IMR-90 (cell line): ENCODE measurements around the gene OPN1SW. TPM values are rescaled to one million over a fixed set of nuclear protein-coding genes. Genes with fewer than 3 reads are reported as not detected.

ENCODE experiments used
- ATAC-seq: fragments of 200-7000 bp; cut with Tn5 transposase; 2 replicates; pipeline ENCODE4 v1.9.1; 2020; ENCODE audit warnings: low read depth, mild to moderate bottlenecking, moderate library complexity
- BruUV-seq: library from RNA; stranded (reverse); fragments of 400-500 nt; replicated peaks from 2 replicates; lab custom pipeline; 2021; lab: Mats Ljungman, UMichigan
- CTCF ChIA-PET: fragments of 300-600 bp; formaldehyde crosslinking; extraction: SDS; loops from one replicate; lab custom pipeline; 2021; ENCODE audit warnings: antibody characterized with exemption; lab: Yijun Ruan, JAX
- POLR2A ChIA-PET: fragments of 300-600 bp; sonication (Branson Sonifier 250); formaldehyde crosslinking; loops from one replicate; lab custom pipeline; 2022; ENCODE audit warnings: antibody characterized with exemption; ENCODE audit not compliant: unreplicated experiment; lab: Charles Lee
- DNase-seq: peaks from one replicate; pipeline ENCODE4 v3.0.0; 2013
- H2AFZ ChIP-seq: replicated peaks from 2 replicates; pipeline ENCODE3; 2013; ENCODE audit warnings: low read length, mild to moderate bottlenecking; ENCODE audit not compliant: poor library complexity
- H2AK5ac ChIP-seq: 2 replicates; pipeline ENCODE4 v1.6.1; 2013; ENCODE audit warnings: low read depth, low read length, inconsistent platforms
- H2AK9ac ChIP-seq: replicated peaks from 2 replicates; pipeline ENCODE3; 2013; ENCODE audit warnings: mild to moderate bottlenecking, low read depth, low read length, moderate library complexity; ENCODE audit not compliant: poor library complexity
- H2BK120ac ChIP-seq: 2 replicates; pipeline ENCODE4 v1.6.1; 2013; ENCODE audit warnings: low read depth, low read length, inconsistent platforms
- H2BK15ac ChIP-seq: 3 replicates; pipeline ENCODE4 v1.6.1; 2013; ENCODE audit warnings: low read depth, low read length, inconsistent platforms
- H2BK20ac ChIP-seq: 2 replicates; pipeline ENCODE4 v1.6.1; 2013; ENCODE audit warnings: low read depth, mild to moderate bottlenecking, inconsistent platforms, low read length, moderate library complexity
- H2BK5ac ChIP-seq: 2 replicates; pipeline ENCODE4 v1.6.1; 2013; ENCODE audit warnings: mild to moderate bottlenecking, low read depth, low read length, inconsistent platforms; ENCODE audit not compliant: poor library complexity, severe bottlenecking
- H3K14ac ChIP-seq: replicated peaks from 2 replicates; pipeline ENCODE4 v1.6.1; 2013; ENCODE audit warnings: low read depth, low read length, inconsistent platforms
- H3K18ac ChIP-seq: 2 replicates; pipeline ENCODE4 v1.6.1; 2013; ENCODE audit warnings: low read depth, low read length, control low read depth
- H3K23ac ChIP-seq: 2 replicates; pipeline ENCODE4 v1.6.1; 2013; ENCODE audit warnings: low read depth, low read length, inconsistent platforms
- H3K27ac ChIP-seq: 2 replicates; pipeline ENCODE4 v1.5.1; 2013; ENCODE audit warnings: mild to moderate bottlenecking, control low read depth, low read length; ENCODE audit not compliant: insufficient read depth
- H3K27me3 ChIP-seq: 2 replicates; pipeline ENCODE4 v1.6.1; 2013; ENCODE audit warnings: low read length; ENCODE audit not compliant: control insufficient read depth, insufficient read depth
- H3K36me3 ChIP-seq: 2 replicates; pipeline ENCODE4 v1.6.1; 2013; ENCODE audit warnings: low read length, mixed read lengths; ENCODE audit not compliant: control insufficient read depth, insufficient read depth
- H3K4ac ChIP-seq: 2 replicates; pipeline ENCODE4 v1.6.1; 2013; ENCODE audit warnings: low read depth, low read length, inconsistent platforms
- H3K4me1 ChIP-seq: 2 replicates; pipeline ENCODE4 v1.6.1; 2013; ENCODE audit warnings: low read length, mixed read lengths; ENCODE audit not compliant: control insufficient read depth, insufficient read depth
- H3K4me2 ChIP-seq: 2 replicates; pipeline ENCODE4 v1.6.1; 2013; ENCODE audit warnings: low read depth, mild to moderate bottlenecking, control low read depth, low read length, moderate library complexity
- H3K4me3 ChIP-seq: 2 replicates; pipeline ENCODE4 v1.5.1; 2013; ENCODE audit warnings: low read depth, mild to moderate bottlenecking, control low read depth, low read length, moderate library complexity; ENCODE audit not compliant: insufficient read depth
- H3K56ac ChIP-seq: 2 replicates; pipeline ENCODE4 v1.6.1; 2013; ENCODE audit warnings: low read length, inconsistent platforms; ENCODE audit not compliant: insufficient read depth; ENCODE audit errors: extremely low read depth
- H3K79me1 ChIP-seq, 2 experiments: 2 replicates each; pipeline ENCODE4 v1.6.1; 2013; ENCODE audit warnings: low read length in 2 of 2, inconsistent platforms in 1 of 2, low read depth in 1 of 2
- H3K9ac ChIP-seq: 2 replicates; pipeline ENCODE4 v1.6.1; 2013; ENCODE audit warnings: low read depth, low read length, control low read depth
- H3K9me1 ChIP-seq: 2 replicates; pipeline ENCODE4 v1.6.1; 2013; ENCODE audit warnings: low read length, inconsistent platforms; ENCODE audit not compliant: insufficient read depth
- H3K9me3 ChIP-seq: 2 replicates; pipeline ENCODE4 v1.6.1; 2013; ENCODE audit warnings: low read length; ENCODE audit not compliant: control insufficient read depth, insufficient read depth
- H4K20me1 ChIP-seq: 2 replicates; pipeline ENCODE4 v1.6.1; 2013; ENCODE audit warnings: low read length, inconsistent platforms; ENCODE audit not compliant: insufficient read depth
- H4K5ac ChIP-seq: 2 replicates; pipeline ENCODE4 v1.6.1; 2013; ENCODE audit warnings: mild to moderate bottlenecking, low read depth, low read length, control low read depth
- H4K8ac ChIP-seq, 2 experiments: 2 replicates each; pipeline ENCODE4 v1.6.1; 2013; ENCODE audit warnings: low read depth in 2 of 2, low read length in 2 of 2, control low read depth in 1 of 2, inconsistent platforms in 1 of 2
- H4K91ac ChIP-seq: 2 replicates; pipeline ENCODE4 v1.6.1; 2013; ENCODE audit warnings: low read depth, low read length, inconsistent platforms; ENCODE audit not compliant: insufficient read depth
- BHLHE40 ChIP-seq: fragments of 150-350 bp; IDR thresholded peaks from 2 replicates; pipeline ENCODE4 v1.6.1; 2016; ENCODE audit warnings: mild to moderate bottlenecking, low read depth, low read length
- CEBPB ChIP-seq: IDR thresholded peaks from 2 replicates; pipeline ENCODE4 v1.6.1; 2012; ENCODE audit warnings: low read depth, low read length, improper control_type of control experiment
- CHD1 ChIP-seq: IDR thresholded peaks from 2 replicates; pipeline ENCODE4 v1.6.1; 2012; ENCODE audit warnings: low read depth, low read length, improper control_type of control experiment
- CTCF ChIP-seq: conservative IDR thresholded peaks from 2 replicates; pipeline ENCODE4 v1.5.1; 2012; ENCODE audit warnings: mild to moderate bottlenecking, low read depth, low read length, improper control_type of control experiment
- MAFK ChIP-seq: IDR thresholded peaks from 2 replicates; pipeline ENCODE4 v1.6.1; 2012; ENCODE audit warnings: low read depth, low read length, improper control_type of control experiment
- MAZ ChIP-seq: IDR thresholded peaks from 2 replicates; pipeline ENCODE4 v1.6.1; 2012; ENCODE audit warnings: low read depth, mild to moderate bottlenecking, low read length, improper control_type of control experiment, moderate library complexity, borderline replicate concordance
- MXI1 ChIP-seq: IDR thresholded peaks from 2 replicates; pipeline ENCODE4 v1.6.1; 2012; ENCODE audit warnings: low read depth, mild to moderate bottlenecking, low read length, moderate library complexity, borderline replicate concordance
- NFE2L2 ChIP-seq: fragments of 150-350 bp; IDR thresholded peaks from 2 replicates; pipeline ENCODE4 v1.6.1; 2016; ENCODE audit warnings: low read depth, mild to moderate bottlenecking, low read length
- POLR2A ChIP-seq: IDR thresholded peaks from 2 replicates; pipeline ENCODE4 v1.6.1; 2012; ENCODE audit warnings: mild to moderate bottlenecking, low read depth, low read length
- RAD21 ChIP-seq: IDR thresholded peaks from 2 replicates; pipeline ENCODE4 v1.6.1; 2012; ENCODE audit warnings: low read length, improper control_type of control experiment
- RCOR1 ChIP-seq: IDR thresholded peaks from 2 replicates; pipeline ENCODE4 v1.6.1; 2012; ENCODE audit warnings: mild to moderate bottlenecking, low read length, improper control_type of control experiment; ENCODE audit not compliant: insufficient replicate concordance
- RFX5 ChIP-seq: IDR thresholded peaks from 2 replicates; pipeline ENCODE4 v1.8.0; 2012; ENCODE audit warnings: low read depth, mild to moderate bottlenecking, low read length, moderate library complexity
- SMC3 ChIP-seq: fragments of 150-350 bp; IDR thresholded peaks from 2 replicates; pipeline ENCODE4 v1.6.1; 2016; ENCODE audit warnings: low read depth, mild to moderate bottlenecking, antibody characterized with exemption, low read length, moderate library complexity
- USF2 ChIP-seq: fragments of 150-350 bp; IDR thresholded peaks from 2 replicates; pipeline ENCODE4 v1.6.1; 2017; ENCODE audit warnings: mild to moderate bottlenecking, antibody characterized with exemption, low read length, low read depth
- WGBS, 2 experiments: methylation state at CpG; one replicate each; pipeline versions ENCODE4 v1.1.5 to v1.1.7; 2013; ENCODE audit warnings: missing lambda C conversion rate in 2 of 2; ENCODE audit not compliant: insufficient read length in 1 of 2; ENCODE audit errors: extremely low coverage in 2 of 2; 5-methylcytosine and 5-hydroxymethylcytosine counted together
- dilution Hi-C: fragments of 300-500 bp; cut with HindIII; formaldehyde crosslinking; loops from one replicate; pipeline ENCODE4 v1.14.3; 2018; ENCODE audit warnings: low sequenced_read_pairs; ENCODE audit not compliant: unreplicated experiment
- in situ Hi-C: fragments of 300-500 bp; cut with MboI; formaldehyde crosslinking; loops from 3 replicates; pipeline ENCODE4 v1.14.3; 2019; ENCODE audit warnings: low sequenced_read_pairs, inconsistent platforms, mixed read lengths
- intact Hi-C: fragments of 100-400 bp; cut with micrococcal nuclease; formaldehyde crosslinking; loops from 2 replicates; pipeline ENCODE4 v1.10.0; 2022
- polyA plus RNA-seq, 3 experiments: library from polyadenylated mRNA; depleted of rRNA; stranded (reverse); fragments of >200 nt; gene quantifications; 2 replicates each; pipeline ENCODE4 v1.2.3, GENCODE V29; 2012; ENCODE audit warnings: low replicate concordance in 1 of 3
- total RNA-seq: library from RNA; depleted of rRNA; stranded (reverse); fragments of >200 nt; gene quantifications from 2 replicates; pipeline ENCODE4 v1.2.3, GENCODE V29; 2012
- TF ChIP-seq, protein P1 (sequence below): fragments of 150-350 bp; IDR thresholded peaks from 2 replicates; pipeline ENCODE4 v1.6.1; 2016; ENCODE audit warnings: low read depth, mild to moderate bottlenecking, low read length, moderate library complexity, borderline replicate concordance

Gene OPN1SW
- total and polyA plus RNA-seq, 2 of the 4 experiments (the other 2 are of a cell fraction) = not detected

DNA sequence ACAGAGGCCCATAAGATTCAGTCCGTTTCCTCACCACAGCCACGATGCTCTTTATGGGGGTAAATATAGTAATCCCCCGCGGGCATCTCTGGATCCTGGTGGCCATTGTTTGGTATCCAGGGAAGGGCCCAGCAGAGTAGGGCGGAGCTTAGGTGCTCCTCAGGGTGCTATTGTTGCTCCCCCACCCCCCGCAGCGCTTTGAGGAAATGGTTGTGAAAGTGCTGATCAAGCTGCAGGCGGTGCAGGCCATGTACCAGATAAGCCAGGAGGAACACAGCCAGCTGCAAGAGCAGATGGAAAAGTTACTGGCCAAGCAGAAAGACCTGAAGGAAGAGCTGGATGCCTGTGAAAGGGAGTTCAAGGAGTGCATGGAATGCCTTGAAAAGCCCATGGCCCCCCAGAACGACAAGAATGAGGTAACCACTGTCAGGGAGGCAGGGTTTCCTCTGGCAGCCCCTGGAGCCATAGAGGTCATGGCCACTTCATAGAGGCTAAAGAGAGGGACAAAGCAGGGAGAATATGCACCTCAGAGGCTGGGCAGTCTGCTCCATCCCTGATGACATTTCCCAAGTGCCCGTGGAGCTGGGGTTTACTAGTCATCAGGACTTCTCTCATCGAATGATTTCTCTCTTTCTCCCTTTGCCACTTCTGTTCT is 37.0 kb upstream of the OPN1SW start:
- dilution Hi-C loops (no loop called here), intact Hi-C loops (no loop called here), in situ Hi-C loops (no loop called here)
- peaks cover 4% of the 10 kb centered on the region; the same call in 1 of the 2 replicates for H3K36me3 ChIP-seq
- ATAC-seq = no peak
- H3K9me3 ChIP-seq = no peaks in the 10 kb centered on the region
- no peak overlapping the region for H4K8ac ChIP-seq
- H3K23ac ChIP-seq = no peak overlapping the region
- no peak overlapping the region for H2AK9ac ChIP-seq
- H4K20me1 ChIP-seq = no peaks in the 10 kb centered on the region
- BruUV-seq = no TSS peak
- H2BK20ac ChIP-seq = no peak overlapping the region
- no peak overlapping the region for H3K14ac ChIP-seq
- no peak overlapping the region for H2AFZ ChIP-seq
- H3K18ac ChIP-seq = no peak overlapping the region
- H3K4ac ChIP-seq = no peak overlapping the region
- no peak overlapping the region for H4K91ac ChIP-seq
- no peaks in the 10 kb centered on the region; a peak in 1 of 4 replicates for H3K79me1 ChIP-seq
- CTCF ChIA-PET = interaction anchor here (0.7 kb wide), 1 partner anchor 718 kb away, joined by 6 read pairs; no protein-coding TSS in a partner anchor
- TF ChIP-seq CTCF (no peak), RCOR1 (no peak), USF2 (no peak), MXI1 (no peak), MAZ (no peak), RFX5 (no peak), BHLHE40 (no peak), POLR2A (no peak), CHD1 (no peak), RAD21 (no peak), MAFK (no peak), CEBPB (no peak), NFE2L2 (no peak), SMC3 (no peak)
- TF ChIP-seq, protein P1, sequence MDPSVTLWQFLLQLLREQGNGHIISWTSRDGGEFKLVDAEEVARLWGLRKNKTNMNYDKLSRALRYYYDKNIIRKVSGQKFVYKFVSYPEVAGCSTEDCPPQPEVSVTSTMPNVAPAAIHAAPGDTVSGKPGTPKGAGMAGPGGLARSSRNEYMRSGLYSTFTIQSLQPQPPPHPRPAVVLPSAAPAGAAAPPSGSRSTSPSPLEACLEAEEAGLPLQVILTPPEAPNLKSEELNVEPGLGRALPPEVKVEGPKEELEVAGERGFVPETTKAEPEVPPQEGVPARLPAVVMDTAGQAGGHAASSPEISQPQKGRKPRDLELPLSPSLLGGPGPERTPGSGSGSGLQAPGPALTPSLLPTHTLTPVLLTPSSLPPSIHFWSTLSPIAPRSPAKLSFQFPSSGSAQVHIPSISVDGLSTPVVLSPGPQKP = no peak
- POLR2A ChIA-PET = interaction anchor here (0.6 kb wide), 1 partner anchor 10 kb away, joined by 3 read pairs; no protein-coding TSS in a partner anchor
- H3K9ac ChIP-seq = no peak overlapping the region
- no peaks in the 10 kb centered on the region for H3K27me3 ChIP-seq
- no peak overlapping the region for H2AK5ac ChIP-seq
- H2BK120ac ChIP-seq = no peak overlapping the region
- no peak overlapping the region for H2BK5ac ChIP-seq
- 83% methylated on average over 5 of the region's 11 CpGs; no CpG with 5 or more reads in 1 of the 2 experiments for WGBS, 2 experiments
- H3K9me1 ChIP-seq = peaks cover 6% of the 10 kb centered on the region
- H3K4me3 ChIP-seq = no peak overlapping the region
- no peak overlapping the region for H3K56ac ChIP-seq
- H2BK15ac ChIP-seq = no peak overlapping the region
- peaks cover 10% of the 10 kb centered on the region for H3K4me1 ChIP-seq
- H3K27ac ChIP-seq = no peak overlapping the region
- DNase-seq = no peak
- H3K4me2 ChIP-seq = no peak overlapping the region
- no peak overlapping the region for H4K5ac ChIP-seq
